Measurements from ENCODE around the gene DNAJC11. TPM values are rescaled to one million over a fixed set of nuclear protein-coding genes. Genes with fewer than 3 reads are reported as not detected.

DNAJC11 gene
- polyA plus RNA-seq, 2 of the 4 experiments (the other 2 are of a cell fraction) = 35.7 to 48.5 TPM

GRCh38 chr1:6603915-6604558, 97.6 kb downstream of the DNAJC11 start:
- DNase-seq (ENCODE audit: low read depth in 1 of 2, low spot score in 1 of 2) = no peak
- FAIRE-seq = no peak
- ATAC-seq = no peak
- no peak overlapping the region for H3K4me2 ChIP-seq
- TF ChIP-seq SMC3 (IDR thresholded peaks at IDR 0.05) = no peak
- TF ChIP-seq CEBPB (IDR thresholded peaks at IDR 0.05) = peak in 1 of 2 experiments; percentile 26; a peak in 1 of 4 replicates
- TF ChIP-seq HMGXB4 (CRISPR knock-in tag; IDR thresholded peaks at IDR 0.05; ENCODE audit: borderline replicate concordance) = no peak
- TF ChIP-seq FOXS1 (CRISPR knock-in tag; IDR thresholded peaks at IDR 0.05) = no peak
- TF ChIP-seq NFE2L2 (conservative IDR thresholded peaks at IDR 0.05; ENCODE audit: low read length) = no peak
- ChIA-PET POLR2A (no interaction called here), CTCF (interaction anchor here (1.7 kb wide), 1 partner anchor 9 kb away, joined by 5 read pairs; no protein-coding TSS in a partner anchor)
- no peak overlapping the region for H3K4me3 ChIP-seq
- no peak overlapping the region; a peak in 1 of 6 replicates for H3K27ac ChIP-seq
- H3K4me1 ChIP-seq = peaks cover 13% of the 10 kb centered on the region; the same call in 2 of the 3 replicates
- 92% methylated on average over 17 of the region's 19 CpGs for WGBS (ENCODE audit: missing lambda C conversion rate)
- no peaks in the 10 kb centered on the region for H3K9me3 ChIP-seq

- Histone ChIP-seq H3K4me3 (peak overlapping the region; percentile 72), H3K4me2 (peak overlapping the region; percentile 90), H3K4me1 (peaks cover 13% of the 10 kb centered on the region; the same call in 2 of the 3 replicates), H3K27ac (peak overlapping the region; percentile 73 to 93), H3K9me3 (no peaks in the 10 kb centered on the region)
- 60% methylated on average over 34 of the region's 36 CpGs for WGBS (ENCODE audit: missing lambda C conversion rate)
- POLR2A ChIA-PET = no interaction called here
- DNase-seq (ENCODE audit: low read depth in 1 of 2, low spot score in 1 of 2) (peak in 1 of 2 experiments; percentile 18), ATAC-seq (peak; percentile 10 to 20; a peak in 3 of 6 replicates), FAIRE-seq (no peak)
- CTCF ChIA-PET = interaction anchor here (1.7 kb wide), 1 partner anchor 9 kb away, joined by 5 read pairs; no protein-coding TSS in a partner anchor
- TF ChIP-seq TFCP2L1 (CRISPR knock-in tag; IDR thresholded peaks at IDR 0.05) = no peak
- no peak for TF ChIP-seq USF2 (IDR thresholded peaks at IDR 0.05)
- TF ChIP-seq HOXB5 (CRISPR knock-in tag; IDR thresholded peaks at IDR 0.05) = no peak
- no peak for TF ChIP-seq ZFP36 (IDR thresholded peaks at IDR 0.05; ENCODE audit: borderline replicate concordance, partially characterized antibody)
- no peak for TF ChIP-seq KDM5A (IDR thresholded peaks at IDR 0.05)
- no peak for TF ChIP-seq E2F6 (IDR thresholded peaks at IDR 0.05; ENCODE audit: borderline replicate concordance, low read depth)
- TF ChIP-seq RNF2 (IDR thresholded peaks at IDR 0.05; ENCODE audit: borderline replicate concordance, low read depth) = no peak
- no peak for TF ChIP-seq CBX8 (IDR thresholded peaks at IDR 0.05)
- no peak for TF ChIP-seq FOXS1 (CRISPR knock-in tag; IDR thresholded peaks at IDR 0.05)
- TF ChIP-seq ZC3H11A (IDR thresholded peaks at IDR 0.05) = no peak
- no peak for TF ChIP-seq HES2 (IDR thresholded peaks at IDR 0.05)
Measured at GRCh38 chr1:6603238-6603914, 98.2 kb downstream of the DNAJC11 start.

- Histone ChIP-seq H3K4me2 (peak within 1 kb of the TSS; percentile 90), H3K4me3 (peak within 1 kb of the TSS; percentile 72), H3K27ac (peak within 1 kb of the TSS; percentile 81 to 93), H3K4me1 (peaks cover 13% of the 10 kb centered on the region; the same call in 2 of the 3 replicates), H3K9me3 (no peaks in the 10 kb centered on the region)
- ATAC-seq (peak; percentile 77 to 80), FAIRE-seq (no peak), DNase-seq (ENCODE audit: low read depth in 1 of 2, low spot score in 1 of 2) (peak; percentile 66 to 74)
- ChIA-PET POLR2A (interaction anchor here (1.2 kb wide), 1 partner anchor 23 kb away, joined by 6 read pairs; the partner anchor contains the start of gene ZBTB48), CTCF (interaction anchor here (1.0 to 1.3 kb wide), 5 partner anchors 12 to 50 kb away, joined by 3 to 4 read pairs (median 3); no protein-coding TSS in a partner anchor)
- 4% methylated on average over 14 of the region's 84 CpGs for WGBS (ENCODE audit: missing lambda C conversion rate)
- TF ChIP-seq POLR2A (IDR thresholded peaks at IDR 0.05; ENCODE audit: low read length) (peak; percentile 96), JUN (IDR thresholded peaks at IDR 0.05) (peak; percentile 77 to 87; a peak in 4 of 5 replicates), FOSL2 (IDR thresholded peaks at IDR 0.05) (no peak), FOSL2 (CRISPR knock-in tag; IDR thresholded peaks at IDR 0.05) (peak; percentile 78), HOXB13 (CRISPR knock-in tag; IDR thresholded peaks at IDR 0.05; ENCODE audit: low read depth) (no peak), CBX2 (IDR thresholded peaks at IDR 0.05; ENCODE audit: borderline replicate concordance, low read depth) (no peak), BCL3 (IDR thresholded peaks at IDR 0.05) (peak; percentile 93), TFCP2L1 (CRISPR knock-in tag; IDR thresholded peaks at IDR 0.05) (no peak), CEBPB (IDR thresholded peaks at IDR 0.05) (no peak), KDM1A (IDR thresholded peaks at IDR 0.05; ENCODE audit: low read depth) (no peak)
Measured at GRCh38 chr1:6602669-6603237, 98.9 kb downstream of the DNAJC11 start, which contains the start of gene KLHL21. KLHL21 (minus strand) TSS chr1:6602869; CDS start chr1:6602817, 52 bp downstream.

Data from A549 (cell line).